ENCODE measurements around the gene CBARP.
A peak's percentile ranks its signal among the peaks of the same experiment; 100 is the strongest.

The CBARP gene

DNA sequence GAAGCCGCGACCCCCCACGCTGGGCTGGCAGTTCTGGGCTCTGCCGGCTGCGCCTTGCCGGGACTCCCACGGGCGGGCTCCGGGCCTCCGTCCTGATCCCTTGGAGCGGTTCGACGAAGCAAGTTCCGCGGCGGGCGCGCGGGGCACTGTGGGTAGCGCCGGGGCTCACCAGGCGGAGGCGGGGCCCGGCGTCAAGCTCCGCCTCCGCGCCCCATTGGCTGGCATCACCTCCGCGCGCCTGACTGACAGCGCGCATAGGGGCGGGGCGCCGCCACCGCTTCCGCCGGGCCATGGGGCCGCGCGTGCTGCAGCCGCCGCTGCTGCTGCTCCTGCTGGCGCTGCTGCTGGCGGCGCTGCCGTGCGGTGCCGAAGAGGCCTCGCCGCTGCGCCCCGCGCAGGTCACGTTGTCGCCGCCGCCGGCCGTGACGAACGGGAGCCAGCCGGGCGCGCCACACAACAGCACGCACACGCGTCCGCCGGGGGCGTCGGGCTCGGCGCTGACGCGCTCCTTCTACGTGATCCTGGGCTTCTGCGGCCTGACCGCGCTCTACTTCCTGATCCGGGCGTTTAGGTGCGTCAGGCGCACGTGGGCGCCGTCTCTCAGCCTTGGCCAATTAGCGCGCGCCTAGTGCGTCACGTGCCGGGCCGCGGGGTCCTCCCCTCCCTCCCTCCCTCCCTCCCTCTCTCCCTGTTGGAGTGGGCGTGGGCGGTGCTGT is 37.6 kb upstream of the CBARP start, which contains the start of gene FAM174C:
Gene FAM174C, plus strand, starts transcription at position 271 of the 716 bp plus-strand sequence. Its CDS starts 20 bp downstream, at position 291.
- peak; percentile 92 for DNase-seq

DNA sequence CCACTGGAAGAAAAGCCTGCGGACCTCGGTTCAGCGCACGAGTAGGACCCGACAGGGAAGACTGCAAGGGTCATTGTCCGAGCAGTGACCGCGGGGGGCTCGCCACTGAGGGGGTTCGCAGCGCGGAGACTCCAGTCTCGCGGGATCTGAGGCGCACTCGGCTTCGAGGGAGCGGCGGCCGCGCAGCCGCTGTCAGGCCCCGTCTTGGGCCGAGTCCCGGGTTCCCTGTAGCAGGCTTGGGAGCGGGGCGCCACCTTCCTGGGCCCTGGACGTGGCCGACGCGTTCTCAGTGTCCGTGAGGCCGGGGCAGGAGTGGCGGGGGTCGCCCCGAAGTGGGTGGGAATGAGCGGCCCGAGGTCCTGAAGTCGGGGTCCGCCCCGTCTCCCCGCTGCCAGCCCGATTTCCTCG is 37.1 kb upstream of the CBARP start:
- DNase-seq = no peak

DNA sequence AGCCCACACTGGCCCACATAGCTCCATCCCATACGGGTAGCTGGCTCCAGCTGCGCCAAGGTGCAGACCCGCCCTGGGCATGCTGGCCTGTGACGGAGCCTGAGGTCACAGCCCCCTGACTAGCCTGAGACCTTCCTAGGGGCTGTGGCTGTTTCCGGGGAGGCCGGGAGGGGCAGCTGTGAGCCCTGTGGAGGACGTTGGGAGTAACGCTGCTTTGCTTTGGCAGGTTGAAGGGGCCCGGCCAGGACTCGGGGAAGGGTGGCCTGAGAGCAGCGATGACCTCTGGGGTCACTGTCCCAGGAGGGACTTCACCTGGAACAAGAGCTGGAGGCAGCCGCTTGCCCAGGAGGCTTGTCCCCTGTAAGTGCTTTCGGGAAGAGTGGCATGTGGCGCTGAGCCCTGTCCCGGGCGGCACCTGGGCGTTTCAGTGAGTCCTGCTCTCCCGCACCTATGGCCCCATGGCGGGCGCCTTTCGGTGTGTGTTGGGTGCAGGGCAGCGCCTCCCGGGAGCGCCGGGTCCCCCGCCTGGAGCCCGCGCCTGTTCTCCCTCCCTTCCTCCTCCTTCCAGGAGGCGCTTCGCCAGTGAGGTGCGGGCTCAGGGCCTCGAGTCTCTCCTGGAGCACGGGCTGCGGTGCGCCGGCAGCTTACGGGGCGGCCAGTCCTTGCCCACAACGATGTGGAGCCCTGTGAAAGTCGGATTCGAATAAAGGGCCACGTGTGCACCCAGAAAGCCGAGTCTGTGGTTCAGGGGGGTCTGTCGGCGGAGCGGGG is 36.5 kb upstream of the CBARP start:
- no peak for DNase-seq

DNA sequence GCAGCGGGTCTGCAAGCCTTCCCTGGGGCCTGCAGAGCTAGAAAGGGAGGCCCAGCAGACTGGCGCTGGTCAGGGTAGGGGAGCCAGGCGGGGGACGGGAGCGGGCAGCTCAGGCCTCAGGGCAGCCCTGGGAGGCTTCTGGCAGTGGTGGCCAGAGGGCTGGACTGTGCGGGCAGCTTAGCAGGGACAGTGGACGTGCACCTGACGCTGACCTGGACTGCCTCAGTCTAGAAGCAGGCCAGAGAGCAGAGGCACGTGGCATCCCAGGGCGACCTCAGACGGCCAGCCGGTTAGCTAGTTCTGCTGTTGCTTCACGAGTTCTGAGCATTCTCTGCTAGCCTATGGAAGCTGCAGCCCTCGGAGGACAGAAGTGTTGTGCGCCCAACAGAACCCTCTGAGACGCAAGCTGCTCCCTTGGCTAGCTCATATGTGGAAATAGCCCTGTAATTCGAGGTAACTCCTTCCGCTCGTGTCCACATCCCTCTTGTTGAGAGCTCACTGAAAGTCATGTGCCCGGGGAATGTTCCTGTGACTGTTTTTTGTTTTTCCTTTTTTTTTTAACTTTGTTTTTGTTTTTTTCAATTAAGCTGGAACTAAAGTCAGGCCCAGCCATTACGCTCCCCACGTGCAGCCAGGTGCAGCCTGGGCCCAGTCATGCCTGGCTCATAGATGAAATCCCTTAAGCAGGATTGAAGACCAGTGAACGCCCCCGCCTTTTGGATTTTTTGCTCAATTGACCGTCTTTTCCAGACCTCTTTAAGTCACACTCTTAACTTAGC is 35.6 kb upstream of the CBARP start:
- DNase-seq = no peak

DNA sequence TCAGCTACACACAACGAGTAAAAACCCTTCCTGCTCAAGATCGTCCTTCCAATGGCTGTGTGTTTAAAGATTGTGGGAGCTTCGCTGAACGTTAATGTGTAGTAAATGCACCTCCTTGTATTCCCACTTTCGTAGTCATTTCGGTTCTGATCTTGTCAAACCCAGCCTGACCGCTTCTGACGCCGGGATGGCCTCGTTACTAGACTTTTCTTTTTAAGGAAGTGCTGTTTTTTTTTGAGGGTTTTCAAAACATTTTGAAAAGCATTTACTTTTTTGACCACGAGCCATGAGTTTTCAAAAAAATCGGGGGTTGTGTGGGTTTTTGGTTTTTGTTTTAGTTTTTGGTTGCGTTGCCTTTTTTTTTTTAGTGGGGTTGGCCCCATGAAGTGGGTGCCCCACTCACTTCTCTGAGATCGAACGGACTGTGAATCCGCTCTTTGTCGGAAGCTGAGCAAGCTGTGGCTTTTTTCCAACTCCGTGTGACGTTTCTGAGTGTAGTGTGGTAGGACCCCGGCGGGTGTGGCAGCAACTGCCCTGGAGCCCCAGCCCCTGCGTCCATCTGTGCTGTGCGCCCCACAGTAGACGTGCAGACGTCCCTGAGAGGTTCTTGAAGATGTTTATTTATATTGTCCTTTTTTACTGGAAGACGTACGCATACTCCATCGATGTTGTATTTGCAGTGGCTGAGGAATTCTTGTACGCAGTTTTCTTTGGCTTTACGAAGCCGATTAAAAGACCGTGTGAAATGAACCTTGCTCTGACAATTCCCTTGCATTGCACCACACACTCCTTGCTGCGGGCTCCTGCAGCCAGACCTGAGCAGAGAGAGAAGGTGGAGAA is 34.8 kb upstream of the CBARP start:
- no peak for DNase-seq

DNA sequence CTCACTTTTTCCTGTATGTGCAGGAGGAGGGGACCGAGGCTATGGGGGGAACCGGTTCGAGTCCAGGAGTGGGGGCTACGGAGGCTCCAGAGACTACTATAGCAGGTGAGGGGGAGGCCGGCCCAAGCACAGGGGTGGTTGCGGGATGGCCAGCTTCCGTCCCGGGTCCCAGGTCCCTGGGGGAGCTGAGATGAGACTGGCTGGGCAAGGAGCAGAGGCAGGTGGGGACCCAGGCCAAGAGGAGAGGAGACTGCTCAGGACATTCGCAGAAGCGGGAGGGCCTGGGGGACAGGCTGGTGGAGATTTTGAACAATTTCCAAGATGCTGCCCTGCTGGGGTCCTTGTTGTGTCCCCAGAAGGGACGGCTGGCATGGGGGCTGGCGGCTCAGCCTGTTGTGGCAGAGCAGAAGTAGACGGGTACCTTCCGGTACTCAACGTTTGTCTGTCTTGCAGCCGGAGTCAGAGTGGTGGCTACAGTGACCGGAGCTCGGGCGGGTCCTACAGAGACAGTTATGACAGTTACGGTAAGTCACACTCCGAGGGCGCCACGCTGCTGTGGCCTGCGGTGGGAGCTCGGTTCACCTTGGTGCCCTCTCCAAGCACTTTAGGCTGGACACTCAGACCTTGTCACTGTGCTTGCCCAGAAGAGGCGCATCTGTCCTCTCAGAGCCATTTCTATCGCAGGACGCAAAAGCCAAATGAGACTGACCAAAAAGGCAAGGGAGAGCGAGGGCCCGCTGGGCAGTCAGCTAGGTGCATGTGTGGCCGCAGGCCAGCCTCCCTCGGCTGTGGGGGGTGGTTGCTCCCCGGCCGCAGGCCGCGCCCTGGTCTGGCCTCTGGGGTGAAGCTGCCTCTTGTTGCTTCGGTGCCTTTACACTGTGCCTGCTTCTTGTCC is 34.0 kb upstream of the CBARP start:
- no peak for DNase-seq

DNA sequence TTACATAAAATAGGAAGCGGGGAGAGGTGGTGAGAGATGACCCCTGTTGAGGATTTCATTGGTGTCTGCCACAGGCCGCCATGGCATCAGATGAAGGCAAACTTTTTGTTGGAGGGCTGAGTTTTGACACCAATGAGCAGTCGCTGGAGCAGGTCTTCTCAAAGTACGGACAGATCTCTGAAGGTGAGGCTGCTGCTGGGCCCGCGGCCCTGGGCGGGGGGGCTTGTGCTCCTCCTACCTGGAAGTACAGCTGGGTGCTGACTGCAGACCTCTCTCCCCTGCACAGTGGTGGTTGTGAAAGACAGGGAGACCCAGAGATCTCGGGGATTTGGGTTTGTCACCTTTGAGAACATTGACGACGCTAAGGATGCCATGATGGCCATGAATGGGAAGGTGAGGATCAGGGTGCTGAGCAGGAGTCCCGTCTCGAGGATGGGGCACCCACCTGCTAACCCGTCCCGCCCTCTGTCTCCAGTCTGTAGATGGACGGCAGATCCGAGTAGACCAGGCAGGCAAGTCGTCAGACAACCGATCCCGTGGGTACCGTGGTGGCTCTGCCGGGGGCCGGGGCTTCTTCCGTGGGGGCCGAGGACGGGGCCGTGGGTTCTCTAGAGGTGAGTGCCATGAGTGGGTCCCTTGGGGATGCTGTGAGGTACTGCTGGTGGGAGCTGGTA is 33.2 kb upstream of the CBARP start:
- DNase-seq = no peak

DNA sequence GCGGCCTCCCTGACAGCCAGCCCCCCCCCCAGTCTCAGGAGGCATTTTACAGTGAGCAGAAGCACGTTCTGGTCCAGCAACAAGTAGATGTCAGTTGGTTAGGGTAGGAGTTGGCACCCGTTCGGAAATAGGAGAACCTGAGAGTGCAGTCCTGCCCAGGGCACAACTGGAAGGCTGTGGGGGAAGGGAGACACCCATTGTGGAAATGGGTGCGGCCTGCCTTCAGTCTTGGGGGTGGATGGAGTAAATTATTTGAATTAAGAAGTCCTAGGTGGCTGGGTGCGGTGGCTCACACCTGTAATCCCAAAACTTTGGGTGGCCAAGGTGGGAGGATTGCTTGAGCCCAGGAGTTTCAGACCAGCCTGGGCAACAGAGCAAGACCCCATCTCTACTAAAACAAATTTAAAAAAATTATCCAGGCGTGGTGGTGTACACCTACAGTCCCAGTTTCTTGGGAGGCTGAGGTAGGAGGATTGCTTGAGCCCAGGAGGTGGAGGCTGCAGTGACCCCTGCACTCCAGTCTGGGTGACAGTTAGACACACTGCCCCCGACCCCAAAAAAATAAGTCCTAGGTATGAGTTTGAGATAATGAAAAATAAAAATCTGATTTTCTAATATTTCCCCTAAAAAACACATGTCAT is 32.5 kb upstream of the CBARP start:
- no peak for DNase-seq

DNA sequence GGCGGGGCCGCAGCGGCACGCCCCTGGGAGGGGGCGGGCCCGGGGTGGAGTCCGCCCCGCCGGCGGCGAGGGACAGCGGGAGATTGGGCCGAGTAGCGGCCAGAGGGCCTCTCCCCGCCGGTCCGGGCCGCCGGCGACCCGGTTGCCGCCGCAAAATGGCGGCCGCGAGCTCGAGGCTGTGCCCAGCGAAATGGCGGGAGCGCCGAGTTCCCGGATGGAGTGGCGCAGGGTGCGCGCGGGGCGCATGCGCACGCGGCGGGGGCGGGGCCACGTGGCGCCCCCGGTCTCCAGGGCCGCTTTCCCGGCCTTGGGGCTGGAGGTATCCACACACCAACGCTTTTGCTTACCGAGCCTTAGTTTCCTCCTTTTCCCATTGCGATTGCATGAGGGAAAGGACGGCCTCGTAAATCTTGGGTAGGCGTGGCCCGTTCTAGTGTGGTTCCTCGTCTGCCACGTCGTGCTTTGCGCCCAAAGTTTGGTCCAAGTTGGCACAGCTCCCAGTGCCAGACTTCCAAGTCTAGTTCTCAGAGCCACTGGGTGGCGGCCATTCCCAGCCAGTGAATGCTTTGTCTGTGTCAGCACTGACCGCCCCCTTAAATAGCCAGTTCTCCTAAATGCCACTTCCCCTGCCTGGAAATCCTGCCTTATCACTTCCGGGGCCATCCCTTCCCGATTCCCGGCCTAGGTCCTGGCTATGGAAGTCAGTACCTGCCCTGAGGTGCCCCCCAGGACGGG is 31.8 kb upstream of the CBARP start:
- DNase-seq = peak; percentile 88

DNA sequence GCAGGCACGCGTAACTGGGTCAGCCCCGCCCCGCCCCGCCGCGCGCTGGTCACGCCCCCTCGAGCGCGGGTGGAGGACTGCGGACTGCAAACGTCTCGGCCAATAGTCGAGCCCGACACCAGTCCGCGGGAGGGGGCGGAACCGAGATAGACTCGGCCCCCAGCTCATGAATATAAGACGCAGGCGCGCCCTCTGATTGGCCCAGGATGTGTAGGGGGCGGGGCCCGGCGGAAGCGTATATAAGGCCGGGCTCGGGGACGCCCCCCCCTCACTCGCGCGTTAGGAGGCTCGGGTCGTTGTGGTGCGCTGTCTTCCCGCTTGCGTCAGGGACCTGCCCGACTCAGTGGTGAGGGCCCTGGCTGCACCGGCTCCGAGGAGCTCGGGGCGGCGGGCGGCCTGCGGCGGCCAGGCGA is 31.3 kb upstream of the CBARP start, which contains the start of gene CIRBP:
Gene CIRBP, plus strand, starts transcription at position 268 of the 413 bp plus-strand sequence. CDS start 1,602 bp downstream, outside the sequence.
- peak; percentile 100 for DNase-seq

DNA sequence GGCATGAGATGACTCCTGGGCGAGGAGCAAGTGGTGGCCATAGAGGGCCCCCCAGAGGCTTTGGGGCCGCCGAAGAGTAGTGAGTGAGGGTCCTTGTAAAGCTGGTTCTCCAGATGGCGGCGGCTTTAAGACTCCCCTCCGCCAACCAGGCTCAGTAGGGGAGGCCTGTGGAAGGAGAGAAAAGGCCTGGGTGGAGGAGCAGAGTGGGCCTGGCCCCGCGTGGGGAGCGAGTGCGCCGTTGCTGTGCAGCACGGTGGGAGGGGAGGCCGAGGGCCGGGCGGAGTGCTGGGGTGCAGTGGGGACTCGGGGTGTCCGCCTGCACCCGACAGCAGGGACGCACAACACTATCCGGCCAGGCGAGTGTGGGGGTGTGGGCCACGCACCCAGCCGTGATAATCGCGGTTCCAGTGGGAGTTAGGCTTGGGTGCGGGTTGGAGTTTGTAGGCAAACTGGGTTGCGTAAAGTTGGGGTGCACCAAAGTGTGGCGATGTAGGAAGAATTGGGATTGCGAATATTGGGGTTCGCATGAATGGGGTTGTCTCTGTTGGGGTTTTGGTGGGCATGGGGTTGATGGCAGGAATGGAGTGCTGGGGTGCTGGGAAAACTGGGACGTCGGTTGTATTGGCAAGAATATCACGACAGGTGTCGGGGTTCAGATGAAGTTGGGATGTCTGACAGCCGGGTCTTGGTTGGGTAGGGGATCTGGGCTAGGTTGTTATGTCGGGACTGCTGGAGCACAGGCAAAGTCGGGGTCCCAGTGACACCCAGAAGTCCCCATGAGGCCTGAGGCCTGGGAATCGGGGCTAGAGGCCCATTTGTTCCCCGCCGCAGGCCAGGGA is 30.6 kb upstream of the CBARP start:
- DNase-seq = no peak

DNA sequence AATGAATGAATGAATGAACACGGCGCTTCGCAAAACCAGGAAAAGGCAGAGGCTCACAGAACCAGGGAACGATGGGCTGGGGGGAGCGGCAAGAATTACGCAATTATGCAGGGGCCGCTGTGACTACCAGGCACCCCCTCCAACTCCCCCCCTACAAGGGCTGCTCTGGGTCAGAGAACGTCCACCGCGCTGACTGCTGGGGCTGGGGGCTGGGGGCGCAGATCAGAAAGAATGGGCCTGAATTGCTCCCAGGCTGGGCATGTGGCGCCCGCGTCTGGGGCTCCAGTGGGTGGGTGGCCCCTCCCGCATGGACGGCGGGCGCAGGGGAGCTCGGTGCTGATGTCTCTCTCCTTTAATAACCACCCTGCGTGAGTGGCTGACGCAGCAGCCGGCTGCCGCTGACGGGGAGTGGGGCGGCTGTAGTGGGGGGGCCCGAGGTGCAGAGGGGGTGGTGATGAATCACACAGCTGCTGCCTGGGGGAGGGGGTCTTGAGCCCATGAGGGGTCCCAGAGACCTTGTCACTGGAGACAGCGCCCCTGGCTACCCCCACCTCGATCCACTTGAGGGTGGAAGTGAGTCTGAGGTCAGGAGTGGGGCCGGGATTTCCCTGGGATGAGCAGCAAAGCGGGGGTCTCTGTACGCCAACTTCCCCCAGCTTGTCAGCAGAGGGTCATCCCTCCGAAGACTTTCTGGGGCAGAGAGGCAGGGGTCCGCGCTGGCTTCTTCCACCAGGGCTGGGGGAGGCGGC is 29.8 kb upstream of the CBARP start:
- DNase-seq = no peak

DNA sequence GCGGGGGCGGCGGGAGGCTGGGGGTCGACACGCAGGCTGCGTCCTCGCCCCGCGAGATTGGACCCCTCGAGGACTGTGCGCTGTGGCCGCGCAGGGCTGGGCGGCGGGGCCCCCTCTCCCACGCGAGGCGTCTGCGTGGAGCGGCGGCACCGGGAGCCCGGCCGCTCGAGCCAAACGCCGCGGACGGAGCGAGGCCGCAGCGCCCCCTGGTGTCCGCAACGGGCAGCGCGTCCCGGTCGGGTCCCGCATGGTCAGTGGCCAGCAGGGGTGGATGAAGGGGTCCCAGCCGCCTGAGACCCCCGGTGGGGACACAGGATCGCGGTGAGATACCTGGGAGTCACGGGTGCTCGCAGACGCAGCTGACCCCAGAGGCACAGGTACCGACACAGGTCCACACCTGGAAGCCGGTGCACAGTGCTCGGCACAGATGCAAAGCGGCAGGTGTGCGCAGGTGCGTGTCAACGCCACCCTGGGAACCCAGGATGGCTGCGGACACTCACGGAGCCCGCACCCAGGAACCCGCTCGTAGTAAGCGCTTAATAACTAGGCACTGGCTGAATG is 29.2 kb upstream of the CBARP start:
- peak; percentile 88 for DNase-seq

DNA sequence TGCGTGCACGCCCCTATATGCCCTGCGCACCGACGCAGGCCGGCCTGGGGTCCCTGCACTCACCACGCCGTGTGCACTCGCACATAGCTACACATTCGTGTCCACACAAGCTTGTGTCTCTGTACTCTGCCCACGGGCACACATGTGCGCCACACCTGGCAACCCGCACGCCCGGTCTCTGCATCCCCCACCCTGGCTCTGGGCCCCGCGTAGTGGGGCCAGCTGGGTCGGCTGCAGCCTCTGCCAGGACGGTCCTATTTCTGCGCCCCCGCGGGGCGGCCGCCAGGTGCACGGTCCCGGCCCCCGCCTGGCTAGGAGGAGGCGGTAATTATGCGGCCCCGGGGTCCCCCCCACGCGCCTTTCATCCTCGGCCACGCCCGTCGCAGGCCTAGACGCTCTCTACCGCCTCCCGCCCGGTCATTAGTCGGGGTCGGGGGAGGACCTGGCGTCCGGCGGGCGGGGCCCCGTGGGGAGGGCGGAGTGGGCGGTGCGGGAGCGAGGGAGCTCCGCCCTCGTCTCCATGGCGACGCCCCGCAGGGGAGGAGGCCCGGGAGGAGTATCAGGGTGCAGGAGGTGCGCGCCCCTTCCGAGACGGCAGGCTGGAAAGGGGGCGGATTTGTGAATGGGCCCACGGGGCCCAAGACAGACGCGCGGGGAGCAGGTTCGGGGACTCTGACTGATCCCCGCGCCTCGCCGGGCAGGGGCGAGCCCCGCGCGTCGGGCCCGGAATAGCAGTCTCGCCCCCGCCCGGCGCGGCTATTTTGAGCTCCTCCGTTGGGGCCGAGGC is 28.5 kb upstream of the CBARP start:
- DNase-seq = peak; percentile 89

DNA sequence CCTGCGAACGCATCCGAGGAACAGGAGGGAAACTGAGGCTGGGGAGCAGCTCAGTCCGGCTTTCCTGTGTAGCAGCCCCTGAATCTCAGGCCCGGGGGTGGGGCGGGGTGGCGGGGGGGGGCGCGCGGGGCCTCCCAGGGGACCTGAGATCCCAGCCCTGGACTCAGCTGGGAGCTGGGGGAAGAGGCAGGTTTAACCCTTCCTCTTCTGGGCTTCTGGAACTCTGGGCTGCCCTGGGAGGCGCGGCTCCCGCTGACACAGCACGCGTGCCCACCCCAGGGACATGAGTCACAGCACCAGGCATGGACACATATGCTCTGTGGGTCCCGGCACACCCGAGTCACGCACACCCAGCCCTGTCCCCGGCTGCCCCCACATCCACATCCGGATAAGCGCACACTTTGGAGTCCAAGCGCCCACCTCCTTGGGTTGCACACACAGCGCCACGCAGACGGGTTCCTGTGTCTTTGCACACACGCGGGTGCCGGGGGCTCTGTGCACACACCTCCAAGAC is 27.9 kb upstream of the CBARP start:
- no peak for DNase-seq
